ENCODE results near the gene SPTBN5.

SPTBN5 gene

DNA sequence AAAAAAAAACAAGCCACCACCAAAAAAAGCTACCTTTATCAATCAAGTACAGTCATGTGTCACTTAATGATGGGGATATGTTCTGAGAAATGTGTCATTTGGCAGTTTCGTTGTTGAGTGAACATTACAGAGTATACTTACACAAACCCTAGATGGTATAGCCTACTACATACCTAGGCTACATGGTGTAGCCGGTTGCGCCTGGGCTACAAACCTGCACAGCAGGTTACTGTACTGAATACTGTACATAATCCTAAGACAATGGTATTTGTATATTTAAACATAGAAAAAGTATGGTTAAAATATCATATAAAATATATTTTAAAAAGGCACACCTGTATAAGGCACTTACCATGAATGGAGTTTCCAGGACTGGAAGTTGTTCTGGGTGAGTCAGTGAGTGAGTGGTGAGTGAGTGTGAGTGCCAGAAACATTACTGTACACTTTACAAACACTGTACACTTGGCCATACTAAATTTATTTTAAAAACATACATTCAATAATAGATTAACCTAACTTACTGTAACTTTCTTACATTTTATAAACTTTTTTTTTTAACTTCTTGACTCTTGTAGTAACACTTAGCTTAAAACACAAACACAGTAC lies 91.9 kb downstream of the SPTBN5 start:
- no peak for DNase-seq (ENCODE audit: low read depth, low spot score)
- H3K4me3 ChIP-seq: no peak overlapping the region
- no peak for TF ChIP-seq EZH2 (IDR thresholded peaks at IDR 0.05)
- H3K9ac ChIP-seq (ENCODE audit: insufficient read length): no peak overlapping the region
- no peaks in the 10 kb centered on the region for H3K9me3 ChIP-seq (ENCODE audit: low read depth, low read length)
- no peak overlapping the region for H3K27ac ChIP-seq
- no peaks in the 10 kb centered on the region for H3K36me3 ChIP-seq (ENCODE audit: insufficient read depth, low read length)

DNA sequence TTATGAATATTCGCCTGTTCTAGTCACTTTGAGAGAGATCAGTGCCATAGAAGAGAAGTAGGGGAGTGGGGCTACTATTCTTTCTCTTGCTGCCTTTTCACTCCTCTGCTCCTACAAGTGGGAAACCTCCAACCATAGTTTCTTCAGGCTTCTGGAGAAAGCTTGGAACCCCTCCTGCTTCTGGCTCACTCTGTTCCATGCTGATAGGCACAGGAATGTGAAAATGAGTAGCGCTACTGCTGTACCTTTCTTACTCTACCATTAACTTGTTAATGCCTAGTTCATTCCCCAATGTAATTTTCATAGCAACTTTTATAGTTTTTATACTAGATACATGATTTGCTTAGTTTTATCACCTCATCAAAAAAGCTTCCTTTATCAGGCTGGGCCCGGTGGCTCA lies 92.7 kb downstream of the SPTBN5 start:
- H3K4me3 ChIP-seq: no peak overlapping the region
- TF ChIP-seq FOXP2 (optimal IDR thresholded peaks at IDR 0.05; ENCODE audit: control extremely low read depth, extremely low read length, insufficient read depth) (no peak), EZH2 (IDR thresholded peaks at IDR 0.05) (no peak), POLR2AphosphoS5 (IDR thresholded peaks at IDR 0.05; ENCODE audit: borderline replicate concordance, low read depth, low read length) (no peak)
- H3K36me3 ChIP-seq (ENCODE audit: insufficient read depth, low read length): no peaks in the 10 kb centered on the region

GRCh38 chr15:41799488-41799805 lies 94.4 kb downstream of the SPTBN5 start:
- no peak for TF ChIP-seq EZH2 (IDR thresholded peaks at IDR 0.05)
- no peak for TF ChIP-seq FOXP2 (optimal IDR thresholded peaks at IDR 0.05; ENCODE audit: control extremely low read depth, extremely low read length, insufficient read depth)
- no peak for TF ChIP-seq POLR2AphosphoS5 (IDR thresholded peaks at IDR 0.05; ENCODE audit: borderline replicate concordance, low read depth, low read length)
- no peak overlapping the region for H3K9ac ChIP-seq (ENCODE audit: insufficient read length)
- H3K27ac ChIP-seq: no peak overlapping the region
- DNase-seq (ENCODE audit: low read depth, low spot score): no peak
- no peaks in the 10 kb centered on the region for H3K9me3 ChIP-seq (ENCODE audit: low read depth, low read length)
- no peaks in the 10 kb centered on the region for H3K36me3 ChIP-seq (ENCODE audit: insufficient read depth, low read length)
- H3K4me3 ChIP-seq: no peak overlapping the region

More for the DNA sequence above, 92.7 kb downstream of the SPTBN5 start:
- DNase-seq (ENCODE audit: low read depth, low spot score): no peak
- Histone ChIP-seq H3K27ac (no peak overlapping the region), H3K9ac (ENCODE audit: insufficient read length) (no peak overlapping the region), H3K9me3 (ENCODE audit: low read depth, low read length) (no peaks in the 10 kb centered on the region)

DNA sequence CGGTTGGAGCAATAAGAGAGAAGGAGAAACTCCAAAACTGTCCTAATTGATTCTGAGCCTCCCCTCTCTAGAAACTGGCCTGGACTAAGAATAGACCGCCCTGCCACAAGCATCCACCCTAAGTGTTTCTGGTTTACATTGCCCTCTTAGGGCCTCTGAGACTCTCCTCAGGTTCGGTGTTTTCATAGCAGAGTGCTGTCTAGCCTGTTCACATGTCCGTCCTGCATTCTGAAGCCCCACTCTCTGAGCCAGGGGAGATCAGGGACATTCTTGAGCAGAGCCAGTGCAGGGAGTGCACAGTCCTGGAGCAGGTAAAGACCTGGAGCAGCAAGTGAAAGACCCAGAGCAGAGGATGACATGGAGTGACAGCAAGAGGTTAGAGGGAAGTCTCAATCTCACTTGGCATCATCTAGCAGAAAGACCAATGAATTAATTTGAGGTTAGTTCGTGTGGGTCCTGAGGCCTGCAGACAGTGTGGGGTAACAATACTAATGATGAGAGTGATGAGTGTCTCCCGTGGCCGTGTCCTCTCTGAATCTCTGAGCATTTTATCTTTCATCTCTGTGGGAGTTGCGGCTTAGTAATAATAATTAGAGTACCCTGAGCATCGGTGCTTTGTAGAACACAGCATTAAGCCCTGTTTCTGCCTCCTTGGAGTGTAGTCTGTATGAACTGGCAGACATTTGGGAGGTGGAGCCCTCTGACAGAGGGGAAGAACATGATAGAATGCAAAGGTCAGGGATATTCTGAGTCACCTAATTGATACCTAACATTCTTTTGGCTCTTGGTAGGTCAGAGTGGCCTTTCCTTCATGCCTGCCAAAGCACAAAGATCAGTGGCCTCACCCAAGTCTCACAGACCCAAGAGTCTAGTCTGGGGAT lies 95.0 kb downstream of the SPTBN5 start:
- Histone ChIP-seq H3K4me3 (no peak overlapping the region), H3K9me3 (ENCODE audit: low read depth, low read length) (no peaks in the 10 kb centered on the region), H3K36me3 (ENCODE audit: insufficient read depth, low read length) (no peaks in the 10 kb centered on the region), H3K9ac (ENCODE audit: insufficient read length) (no peak overlapping the region), H3K27ac (no peak overlapping the region)
- no peak for TF ChIP-seq POLR2AphosphoS5 (IDR thresholded peaks at IDR 0.05; ENCODE audit: borderline replicate concordance, low read depth, low read length)
- no peak for TF ChIP-seq EZH2 (IDR thresholded peaks at IDR 0.05)
- no peak for TF ChIP-seq FOXP2 (optimal IDR thresholded peaks at IDR 0.05; ENCODE audit: control extremely low read depth, extremely low read length, insufficient read depth)
- no peak for DNase-seq (ENCODE audit: low read depth, low spot score)
